Esophagus muscularis mucosa (tissue), 3 donors: ENCODE data around the gene RNASE8.

Experiments used
- POLR2A ChIP-seq: fragments of 450-650 bp; IDR thresholded peaks from one replicate; pipeline ENCODE4 v1.6.1; 2017; ENCODE audit warnings: antibody characterized with exemption, moderate library complexity, mild to moderate bottlenecking, low read depth
- POLR2AphosphoS5 ChIP-seq, 2 donors: sonication (generic); formaldehyde crosslinking; IDR thresholded peaks; one replicate each; pipeline ENCODE4 v1.6.1; 2017; ENCODE audit warnings: antibody characterized with exemption in 2 of 2
- TF ChIP-seq, protein P1 (sequence below), 3 experiments: fragments of 200-600 bp in 2 of 3; fragments of 450-650 bp in 1 of 3; sonication (generic) in 2 of 3; IDR thresholded peaks; one replicate each; pipeline ENCODE4 v1.5.1; 2017 to 2019; ENCODE audit warnings: antibody characterized with exemption in 3 of 3, mild to moderate bottlenecking in 2 of 3, moderate library complexity in 1 of 3

GRCh38 chr14:21070083-21070609 is 12.5 kb downstream of the RNASE8 start, which contains the start of gene ARHGEF40:
- TF ChIP-seq, protein P1, sequence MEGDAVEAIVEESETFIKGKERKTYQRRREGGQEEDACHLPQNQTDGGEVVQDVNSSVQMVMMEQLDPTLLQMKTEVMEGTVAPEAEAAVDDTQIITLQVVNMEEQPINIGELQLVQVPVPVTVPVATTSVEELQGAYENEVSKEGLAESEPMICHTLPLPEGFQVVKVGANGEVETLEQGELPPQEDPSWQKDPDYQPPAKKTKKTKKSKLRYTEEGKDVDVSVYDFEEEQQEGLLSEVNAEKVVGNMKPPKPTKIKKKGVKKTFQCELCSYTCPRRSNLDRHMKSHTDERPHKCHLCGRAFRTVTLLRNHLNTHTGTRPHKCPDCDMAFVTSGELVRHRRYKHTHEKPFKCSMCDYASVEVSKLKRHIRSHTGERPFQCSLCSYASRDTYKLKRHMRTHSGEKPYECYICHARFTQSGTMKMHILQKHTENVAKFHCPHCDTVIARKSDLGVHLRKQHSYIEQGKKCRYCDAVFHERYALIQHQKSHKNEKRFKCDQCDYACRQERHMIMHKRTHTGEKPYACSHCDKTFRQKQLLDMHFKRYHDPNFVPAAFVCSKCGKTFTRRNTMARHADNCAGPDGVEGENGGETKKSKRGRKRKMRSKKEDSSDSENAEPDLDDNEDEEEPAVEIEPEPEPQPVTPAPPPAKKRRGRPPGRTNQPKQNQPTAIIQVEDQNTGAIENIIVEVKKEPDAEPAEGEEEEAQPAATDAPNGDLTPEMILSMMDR (IDR thresholded peaks at IDR 0.05), result no peak
- TF ChIP-seq POLR2A, result no peak
- peak in 1 of 2 donors; percentile 17 for TF ChIP-seq POLR2AphosphoS5 (IDR thresholded peaks at IDR 0.05)
